HG03097 (cell line): Measurements from ENCODE around the gene ATP10A.
"Not testable (repeated sequence)": the region's sequence is repeated elsewhere in the genome, so short reads cannot be mapped to it uniquely, and the experiment has no call there.

Source experiments
- ATAC-seq: cut with Tn5 transposase; IDR thresholded peaks from one replicate; pipeline ENCODE4 v1.9.1; 2021; ENCODE audit not compliant: unreplicated experiment, low FRiP score

ATP10A gene

DNA sequence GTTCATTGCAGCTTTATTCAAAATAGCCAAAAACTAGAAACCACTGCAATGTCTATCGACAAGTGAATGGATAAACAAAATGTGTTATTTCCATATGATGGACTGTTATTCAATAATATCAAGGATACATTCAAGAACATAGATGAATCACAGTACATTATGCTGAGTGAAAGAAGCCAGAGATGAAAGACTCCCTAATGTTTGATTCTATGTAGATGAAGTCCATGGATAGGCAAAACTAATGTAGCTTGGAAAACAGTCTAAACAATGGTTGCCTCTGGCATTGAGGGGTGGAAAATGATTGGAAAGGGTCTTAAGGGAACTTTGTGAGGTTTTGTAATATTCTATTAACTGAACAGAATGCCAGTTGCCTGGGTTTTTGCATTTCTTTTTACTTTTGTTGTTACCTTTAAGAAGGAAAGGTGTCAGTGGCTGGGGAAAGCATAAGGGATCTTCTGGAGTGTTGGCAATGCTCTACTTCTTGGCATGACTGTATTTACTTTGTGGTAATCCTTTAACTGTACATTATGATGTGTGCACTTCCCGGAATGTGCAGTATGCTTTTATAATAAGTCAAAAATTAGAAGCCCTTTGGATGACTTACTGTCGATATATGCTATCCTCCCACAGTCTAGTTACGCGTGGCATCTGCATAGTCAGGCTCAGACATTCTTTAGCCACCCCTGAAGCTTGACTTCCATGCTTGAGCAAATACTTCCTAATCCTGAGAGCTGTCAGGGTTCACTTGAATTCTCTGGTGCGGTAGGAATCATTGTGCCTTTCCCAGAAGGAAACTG is 20.5 kb upstream of the ATP10A start:
- no peak for ATAC-seq

DNA sequence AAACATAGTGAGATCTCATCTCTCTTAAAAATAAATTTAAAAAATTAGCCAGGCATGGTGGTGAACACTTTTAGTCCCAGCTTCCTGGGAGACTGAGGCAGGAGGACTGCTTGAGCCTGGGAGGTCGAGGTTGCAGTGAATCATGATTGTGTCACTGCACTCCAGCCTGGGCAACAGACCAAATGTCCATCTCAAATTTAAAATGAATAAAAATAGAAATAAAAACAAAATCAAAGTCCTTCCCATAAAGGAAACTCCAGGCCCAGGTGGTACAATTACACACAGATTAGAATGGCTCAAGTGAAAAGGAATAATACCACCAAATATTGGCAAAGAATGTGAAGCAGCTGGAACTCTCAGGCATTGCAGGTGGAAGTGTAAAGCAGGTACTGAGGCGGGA is 19.3 kb upstream of the ATP10A start:
- no peak for ATAC-seq

DNA sequence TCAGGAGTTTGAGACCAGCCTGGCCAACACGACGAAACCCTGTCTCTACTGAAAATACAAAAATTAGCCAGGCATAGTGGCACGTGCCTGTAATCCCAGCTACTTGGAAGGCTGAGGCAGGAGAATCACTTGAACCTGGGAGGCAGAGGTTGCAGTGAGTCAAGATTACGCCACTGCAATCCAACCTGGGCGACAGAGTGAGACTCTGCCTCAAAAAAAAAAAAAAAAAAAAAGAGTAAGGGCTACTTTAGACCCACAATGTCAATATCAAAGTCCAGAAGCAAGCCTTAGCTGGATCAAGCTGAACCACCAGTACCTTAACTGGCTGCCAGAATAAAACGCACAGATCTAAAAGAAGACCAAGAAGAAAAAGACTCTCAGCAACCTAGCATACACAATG is 17.8 kb upstream of the ATP10A start:
- not testable (repeated sequence) for ATAC-seq

DNA sequence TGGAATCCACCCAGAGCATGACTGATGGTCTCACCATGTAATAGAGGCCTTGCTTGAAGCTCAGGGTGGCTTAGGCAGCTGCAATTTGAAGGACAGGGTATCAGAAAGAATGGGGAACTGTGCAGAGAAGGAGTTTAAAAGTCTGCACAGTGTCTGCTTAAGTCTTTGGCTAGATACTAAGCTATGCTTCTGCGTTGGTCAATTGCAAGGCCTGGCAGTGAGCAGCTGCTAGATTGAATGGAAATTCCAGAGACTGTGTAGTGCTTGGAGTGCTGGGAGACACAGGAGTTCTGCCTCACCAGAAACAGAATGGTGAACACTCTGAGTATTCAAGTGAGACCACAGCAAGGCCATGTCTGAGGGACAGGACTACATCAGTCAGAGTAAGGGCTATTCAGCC is 17.3 kb upstream of the ATP10A start:
- no peak for ATAC-seq

DNA sequence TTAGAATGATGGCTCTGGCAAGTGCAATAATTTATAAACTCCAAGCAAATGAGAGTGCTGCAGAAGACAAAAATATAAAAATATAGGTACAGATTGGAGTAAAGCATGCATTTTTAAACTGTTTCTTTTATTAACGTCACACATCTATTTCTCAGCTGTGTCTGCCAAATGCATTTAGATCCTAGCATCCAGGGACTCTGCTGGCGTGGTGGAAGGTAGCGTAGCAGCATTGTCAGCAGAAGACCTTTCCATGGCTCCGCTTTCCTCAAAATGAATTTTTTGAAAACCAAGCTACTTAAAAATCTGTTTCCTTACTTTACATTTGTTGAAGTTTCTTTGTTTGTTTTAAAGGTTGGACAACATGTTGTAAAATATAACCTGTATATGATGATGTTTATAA is 16.3 kb upstream of the ATP10A start:
- no peak for ATAC-seq

DNA sequence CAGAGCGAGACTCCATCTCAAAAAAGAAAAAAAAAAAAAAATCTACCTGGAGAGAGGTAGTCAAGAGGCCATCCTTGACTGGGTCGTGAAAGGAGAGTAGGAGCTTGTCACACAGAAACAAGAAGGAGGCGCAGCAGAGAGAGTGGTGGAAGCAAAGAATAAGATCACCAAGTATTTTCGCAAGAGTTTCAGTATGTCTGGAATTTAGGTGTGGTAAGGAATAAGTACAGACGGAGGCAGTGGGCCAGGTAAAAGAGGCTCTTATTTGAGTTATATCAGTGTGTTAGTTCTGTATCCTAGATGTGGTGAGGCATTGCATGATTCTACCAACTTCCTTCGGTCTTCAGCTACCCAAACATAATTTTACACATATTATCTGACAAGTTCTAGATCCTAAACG is 14.6 kb upstream of the ATP10A start:
- no peak for ATAC-seq

DNA sequence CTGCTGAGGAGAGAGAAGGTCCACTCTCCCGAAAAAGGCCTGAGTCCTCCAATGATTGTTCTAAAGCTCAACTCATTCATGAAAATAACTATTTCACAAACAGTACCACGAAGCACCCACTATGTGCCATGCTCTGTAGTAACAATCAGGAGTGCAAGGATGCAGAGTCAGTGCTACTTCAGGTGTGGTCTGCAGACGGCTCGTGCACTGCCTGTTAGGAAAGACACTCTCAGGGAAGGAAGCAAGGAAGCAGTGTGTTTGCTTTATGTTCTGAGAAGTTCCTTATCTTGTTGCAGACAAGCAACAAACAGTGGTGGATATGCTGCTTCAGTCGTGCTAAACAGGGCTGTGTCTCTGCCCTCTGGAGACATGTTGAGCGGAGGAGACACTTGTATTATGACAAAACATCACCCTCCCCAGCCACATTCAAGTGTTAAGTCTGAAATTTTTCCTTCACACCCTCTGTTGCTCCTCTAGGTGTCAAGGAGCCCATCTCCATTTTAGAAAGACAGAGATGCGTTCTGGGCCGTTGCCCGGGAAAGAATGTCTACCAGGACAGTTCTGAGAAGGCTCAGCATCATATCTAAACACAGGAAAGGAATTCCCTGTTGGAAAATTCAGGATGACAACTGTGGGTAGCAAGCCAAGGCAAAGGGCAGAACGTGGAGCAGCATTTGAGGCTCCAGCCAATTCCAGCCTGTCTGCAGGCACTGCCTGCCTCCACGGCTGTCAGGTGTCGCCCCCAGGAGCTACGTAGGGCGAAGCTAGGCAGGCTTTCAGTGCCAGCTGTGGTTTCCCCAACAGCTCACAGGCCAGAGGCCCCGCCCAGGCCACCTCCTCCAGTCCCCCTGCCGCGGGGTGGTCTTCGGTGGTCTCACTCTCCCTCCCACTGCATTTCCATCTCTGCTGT is 13.4 kb upstream of the ATP10A start:
- no peak for ATAC-seq

DNA sequence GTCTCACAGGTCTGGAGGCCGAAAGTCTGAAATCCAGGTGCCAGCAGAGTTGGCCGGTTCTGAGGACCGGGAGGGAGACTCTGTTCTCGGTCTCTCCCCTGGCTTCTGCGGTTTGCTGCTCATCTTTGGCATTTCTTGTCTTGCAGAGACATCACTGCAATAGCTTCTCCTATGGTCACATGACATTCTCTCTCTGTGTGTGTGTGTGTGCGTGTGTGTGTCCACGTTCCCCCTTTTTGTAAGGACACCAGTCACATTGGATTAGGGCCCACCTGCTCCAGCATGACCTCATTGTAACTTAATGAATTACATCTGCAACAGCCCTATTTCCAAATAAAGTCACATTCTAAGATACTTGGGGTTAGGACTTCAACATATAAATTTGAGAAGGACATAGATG is 12.4 kb upstream of the ATP10A start:
- no peak for ATAC-seq

DNA sequence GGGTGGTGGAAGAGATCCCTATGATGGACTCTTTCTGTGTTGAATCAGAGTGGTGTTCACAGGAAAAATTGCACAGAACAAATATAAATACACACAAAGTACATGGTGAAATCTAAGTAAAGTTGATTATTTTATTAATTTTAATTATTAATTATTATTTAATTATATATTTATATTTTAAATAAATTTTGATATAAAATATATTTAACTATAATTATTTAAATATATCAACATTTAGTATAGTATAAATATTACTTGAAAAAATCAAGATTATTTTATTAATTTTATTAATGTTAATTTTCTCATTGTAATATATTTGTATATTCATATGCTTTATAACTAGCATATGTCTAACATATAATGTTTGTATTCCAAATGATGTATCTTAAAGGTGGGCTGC is 11.3 kb upstream of the ATP10A start:
- no peak for ATAC-seq

DNA sequence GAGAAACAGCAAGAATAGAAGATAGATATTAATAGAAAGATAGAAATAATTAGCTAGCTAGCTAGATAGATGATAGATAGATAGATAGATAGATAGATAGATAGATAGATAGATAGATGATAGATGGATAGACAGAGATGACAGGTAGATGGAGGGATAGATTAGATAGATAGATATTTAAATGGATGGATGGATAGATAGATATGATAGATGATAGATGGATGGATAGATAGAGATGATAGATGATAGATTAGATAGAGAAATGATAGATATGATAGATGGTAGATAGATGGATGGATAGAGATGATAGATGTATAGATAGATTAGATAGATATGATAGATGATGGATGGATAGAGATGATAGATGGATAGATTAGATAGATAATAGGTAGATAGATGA is 8.3 kb upstream of the ATP10A start:
- ATAC-seq, result no peak

DNA sequence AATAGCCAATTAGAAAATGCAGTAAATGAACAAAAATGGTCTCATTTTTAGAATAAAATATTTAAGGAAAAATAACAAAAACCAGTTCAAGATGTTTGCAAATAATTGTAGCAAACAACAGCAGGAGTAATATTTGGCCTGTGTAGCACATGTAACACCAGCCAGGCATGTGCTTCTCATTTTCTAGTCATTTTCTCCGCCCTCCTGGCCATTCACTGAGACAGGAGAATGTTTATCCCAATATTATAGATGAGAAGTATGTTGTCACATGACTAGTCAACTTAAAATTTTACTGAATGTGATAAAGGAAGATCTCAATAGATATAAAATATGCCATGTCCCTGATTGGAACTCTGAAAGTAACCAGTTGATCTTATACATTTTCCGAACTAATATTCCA is 7.8 kb upstream of the ATP10A start:
- no peak for ATAC-seq

DNA sequence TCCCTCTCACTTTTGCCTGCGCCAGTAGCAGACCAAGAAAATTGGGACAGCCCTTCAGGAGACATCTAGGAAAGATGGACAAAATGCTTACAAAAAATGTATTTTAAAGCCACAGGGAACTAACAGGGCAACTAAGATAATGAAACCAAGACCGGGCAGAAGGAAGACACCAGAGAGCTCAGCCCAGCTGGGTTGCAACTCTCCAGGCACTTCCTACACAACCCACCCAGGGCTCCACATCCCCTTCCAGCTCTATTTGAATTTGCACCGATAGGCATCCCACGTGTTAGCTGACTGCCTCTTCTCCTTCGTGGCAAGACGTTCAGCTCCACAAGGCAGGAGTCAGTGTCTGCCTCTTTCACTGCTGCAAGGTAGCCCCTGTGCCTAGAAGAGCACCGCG is 6.6 kb upstream of the ATP10A start:
- no peak for ATAC-seq

DNA sequence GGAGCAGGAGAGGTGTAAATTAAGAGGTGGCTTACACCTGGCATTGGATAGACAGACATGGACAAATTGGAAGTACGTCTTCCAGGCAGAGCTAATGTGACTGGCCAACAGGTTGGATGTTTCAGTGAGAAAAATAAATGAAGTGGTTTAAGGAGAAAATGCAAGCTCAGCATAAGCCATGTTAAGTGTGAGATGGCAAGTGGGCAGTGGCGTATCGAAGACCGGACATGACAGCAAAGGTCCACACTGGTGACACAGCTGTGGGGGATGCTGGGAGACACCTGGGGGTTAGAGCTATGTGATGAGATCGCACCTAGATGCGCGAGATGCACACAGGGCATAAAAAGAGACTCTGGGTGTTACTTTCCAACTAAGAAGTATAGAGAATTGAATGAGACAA is 3.7 kb upstream of the ATP10A start:
- ATAC-seq, result no peak

DNA sequence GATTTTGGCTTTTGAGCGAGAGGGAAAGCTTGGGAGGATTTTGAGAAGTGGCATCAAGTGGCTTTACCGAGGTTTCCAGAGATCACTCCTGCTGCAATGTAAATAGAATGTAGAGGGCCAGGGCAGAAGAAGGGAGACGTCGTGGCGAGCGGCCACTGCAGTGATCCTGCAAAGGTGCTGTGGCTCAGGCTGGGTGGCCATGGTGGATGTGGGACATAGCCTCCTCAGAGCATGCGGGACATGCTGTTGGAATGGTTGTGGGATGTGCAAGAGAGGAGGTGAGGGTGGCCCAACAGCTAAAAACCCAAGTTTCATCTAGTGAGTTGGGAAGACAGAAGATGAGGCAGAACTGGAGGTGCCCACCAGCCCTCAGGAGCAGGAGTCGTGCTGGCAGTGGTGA is 3.1 kb upstream of the ATP10A start:
- no peak for ATAC-seq

DNA sequence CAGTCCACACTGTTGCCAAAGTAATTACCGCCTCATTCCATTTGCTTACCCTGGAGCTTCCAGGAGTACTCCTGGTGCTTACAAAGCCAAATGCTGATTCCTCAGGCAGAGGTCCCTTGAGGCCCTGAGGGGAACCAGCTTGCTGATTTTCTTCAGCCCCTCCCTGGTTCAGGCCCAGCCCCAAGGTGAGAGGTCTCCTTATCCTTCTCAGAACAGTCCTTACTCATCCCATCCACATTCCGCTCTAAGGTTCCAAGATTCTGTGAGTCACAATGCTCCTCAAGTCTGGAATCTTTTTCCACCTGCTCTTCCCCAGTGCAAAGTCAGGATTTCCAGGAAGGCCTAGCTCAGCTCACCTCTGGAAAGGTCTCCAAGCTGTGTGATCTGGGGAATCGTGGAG is 1.8 kb upstream of the ATP10A start:
- ATAC-seq, result no peak

DNA sequence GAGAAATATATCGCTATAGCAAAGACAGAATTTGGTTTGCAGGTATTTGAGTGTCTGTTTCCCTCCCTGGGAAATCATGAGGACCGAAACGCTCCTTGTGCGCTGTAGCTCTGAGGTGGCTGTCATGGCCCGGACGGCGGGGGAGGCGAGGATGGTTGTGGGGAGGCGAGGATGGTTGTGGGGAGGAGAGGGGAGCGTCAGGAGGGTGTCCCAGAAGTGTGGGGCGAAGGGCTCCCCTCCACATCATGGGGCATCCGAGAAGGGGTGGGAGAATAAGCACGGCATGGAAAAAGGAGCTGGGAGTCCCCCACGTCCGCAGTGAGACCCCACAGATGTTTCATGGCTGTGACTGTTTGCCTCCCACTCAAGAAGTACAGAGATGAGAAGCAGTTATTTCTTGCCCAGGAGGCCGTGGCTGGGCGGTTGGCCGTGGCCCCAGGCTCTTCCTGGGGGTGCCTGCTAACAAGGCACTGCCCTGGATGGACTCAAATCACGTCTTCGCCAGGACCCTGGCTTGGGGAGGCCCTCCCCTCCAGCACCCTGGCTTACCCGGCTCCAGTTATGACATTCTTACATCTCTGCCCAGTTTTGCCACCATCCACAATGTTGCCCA is 947 bp upstream of the ATP10A start:
- ATAC-seq, result no peak

DNA sequence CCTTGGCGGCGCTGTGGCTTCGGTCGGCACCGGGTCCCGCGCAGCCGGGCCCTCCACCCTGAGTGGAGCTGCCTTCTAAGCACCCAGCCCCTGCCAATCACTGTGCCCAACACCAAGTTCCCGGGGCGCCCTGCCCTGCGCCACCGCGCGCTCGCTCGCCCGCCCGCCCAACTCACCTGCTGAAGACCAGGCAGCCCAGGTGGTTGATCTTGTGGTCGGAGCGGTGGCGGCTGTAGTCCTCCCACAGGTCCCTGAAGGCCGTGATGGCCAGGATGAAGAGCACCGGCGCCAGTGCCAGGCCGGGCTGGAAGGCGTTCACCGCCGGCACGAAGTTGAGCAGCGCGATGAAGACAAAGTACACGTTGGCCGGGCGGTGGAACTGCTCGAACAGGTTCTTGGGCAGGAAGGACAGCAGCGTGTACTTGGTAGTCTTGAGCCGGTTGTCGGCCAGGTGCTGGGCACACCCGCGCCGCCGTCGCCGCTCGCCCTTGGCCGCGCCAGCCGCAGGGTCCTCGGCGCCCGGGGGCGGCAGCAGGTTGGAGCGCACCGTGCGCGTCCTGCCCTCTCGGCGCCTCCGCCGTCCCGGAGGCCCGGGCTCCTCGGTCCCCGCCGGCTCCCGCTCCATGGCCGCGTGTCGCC is 536 bp downstream of the ATP10A start:
- ATAC-seq, result no peak

DNA sequence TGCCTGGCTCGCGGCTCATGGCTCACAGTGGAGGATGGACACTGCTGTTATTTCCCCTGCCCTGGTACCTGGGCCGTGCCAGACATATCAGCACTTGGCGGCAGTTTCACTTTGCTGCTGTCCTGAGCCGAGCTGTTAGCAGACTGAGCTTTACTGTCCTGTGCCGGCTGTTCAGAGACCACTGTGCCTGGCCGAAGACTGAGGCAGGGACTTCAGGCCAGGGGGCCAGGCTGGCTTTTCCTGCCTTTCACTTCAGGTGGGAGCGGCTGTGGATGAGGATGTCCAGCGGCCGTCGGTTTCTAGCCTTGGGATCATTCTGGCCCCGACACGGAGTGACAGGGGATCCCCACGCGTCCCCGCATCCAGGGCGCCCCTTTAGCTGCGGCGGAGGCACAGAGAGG is 1.1 kb downstream of the ATP10A start:
- ATAC-seq, result no peak

DNA sequence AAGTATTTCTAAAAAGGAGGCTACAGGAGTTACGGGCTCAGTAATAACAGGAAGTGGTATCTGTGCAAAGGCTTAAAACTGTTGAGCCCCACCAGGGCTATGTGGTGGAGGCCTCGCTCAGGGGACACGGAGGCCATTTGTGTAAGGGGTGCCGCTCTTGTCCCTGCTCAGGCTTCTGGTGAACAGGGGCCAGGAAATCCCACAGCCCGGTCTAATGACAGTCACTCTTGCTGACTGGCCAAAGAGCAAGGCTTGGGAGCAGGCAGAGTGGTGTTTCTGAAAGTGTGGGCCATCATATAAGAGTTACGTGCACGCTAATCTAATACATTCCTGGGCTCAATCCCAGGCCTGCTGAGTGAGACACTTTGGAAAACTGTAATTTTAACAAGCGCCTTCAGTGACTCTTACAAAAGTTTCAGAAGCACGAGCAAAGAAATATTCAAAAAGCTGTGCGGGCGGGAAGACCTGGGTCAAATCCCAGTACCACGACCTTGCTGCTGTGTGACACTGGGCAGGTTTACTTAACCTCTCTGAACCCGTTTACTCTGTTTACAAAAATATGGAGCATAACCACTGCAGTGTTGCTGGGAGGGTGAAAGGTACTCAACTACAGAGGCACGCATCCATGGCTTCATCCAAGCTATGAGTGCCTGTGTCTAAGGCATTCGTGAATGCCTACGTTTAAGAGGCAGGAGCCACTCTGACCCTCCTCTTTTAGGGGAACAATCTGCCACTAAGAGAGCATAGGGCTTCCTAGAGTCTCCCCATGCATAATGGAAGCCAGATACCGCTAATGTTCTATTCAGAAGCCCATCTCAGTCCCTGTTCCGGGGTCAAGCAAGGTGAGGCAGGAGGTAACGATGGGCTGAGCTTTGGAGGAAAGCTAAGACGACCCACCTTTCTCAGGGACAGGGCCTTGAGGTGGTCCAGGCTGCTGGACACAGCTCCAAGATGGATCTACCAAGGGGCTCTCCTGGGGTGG is 2.0 kb downstream of the ATP10A start:
- ATAC-seq, result no peak
